Stimulated activated CD4-positive, alpha-beta T cell treated with anti-CD3 and anti-CD28 coated beads, Interleukin-1b, Interleukin-23, amount 100 ng/mL, for 1 hour (primary cell): Measurements from ENCODE around the gene ZNF724.
A peak's percentile ranks its signal among the peaks of the same experiment; 100 is the strongest.
"Not testable (repeated sequence)": the region's sequence is repeated elsewhere in the genome, so short reads cannot be mapped to it uniquely, and the experiment has no call there.

Experiments
- DNase-seq, 2 donors: peaks; one replicate each; pipeline ENCODE4 v3.0.0-alpha.2; 2020; ENCODE audit warnings: low read depth in 2 of 2

Gene ZNF724

GRCh38 chr19:23249911-23250649 is at the start of gene ZNF724:
ZNF724 (minus strand) TSS chr19:23250394; CDS start chr19:23250242, 152 bp downstream.
- DNase-seq: peak; percentile 64 to 66

- no peak for DNase-seq
Measured at GRCh38 chr19:23294141-23294540, 43.9 kb upstream of the ZNF724 start.

GRCh38 chr19:23289966-23290365 is 39.8 kb upstream of the ZNF724 start:
- DNase-seq: not testable (repeated sequence)

GRCh38 chr19:23287620-23288019 is 37.4 kb upstream of the ZNF724 start:
- DNase-seq: no peak

- no peak for DNase-seq
Measured at GRCh38 chr19:23286477-23286876, 36.3 kb upstream of the ZNF724 start.

- DNase-seq: no peak
Measured at GRCh38 chr19:23285948-23286347, 35.8 kb upstream of the ZNF724 start.

- DNase-seq: not testable (repeated sequence)
Measured at GRCh38 chr19:23285326-23285725, 35.1 kb upstream of the ZNF724 start.

GRCh38 chr19:23283925-23284324 is 33.7 kb upstream of the ZNF724 start:
- peak; percentile 7 to 47 for DNase-seq

- no peak for DNase-seq
Measured at GRCh38 chr19:23281663-23282276, 31.6 kb upstream of the ZNF724 start.

- DNase-seq: not testable (repeated sequence)
Measured at GRCh38 chr19:23278118-23278517, 27.9 kb upstream of the ZNF724 start.

- peak; percentile 69 to 87 for DNase-seq
Measured at GRCh38 chr19:23273590-23274412, 23.6 kb upstream of the ZNF724 start.

GRCh38 chr19:23273022-23273589 is 22.9 kb upstream of the ZNF724 start:
- DNase-seq: no peak

- DNase-seq: no peak
Measured at GRCh38 chr19:23263870-23264590, 13.8 kb upstream of the ZNF724 start.

- DNase-seq: no peak
Measured at GRCh38 chr19:23263396-23263795, 13.2 kb upstream of the ZNF724 start.

GRCh38 chr19:23262920-23263319 is 12.7 kb upstream of the ZNF724 start:
- DNase-seq: no peak

GRCh38 chr19:23261496-23262020 is 11.4 kb upstream of the ZNF724 start:
- DNase-seq: no peak

GRCh38 chr19:23260956-23261355 is 10.8 kb upstream of the ZNF724 start:
- DNase-seq: no peak

- no peak for DNase-seq
Measured at GRCh38 chr19:23259961-23260360, 9.8 kb upstream of the ZNF724 start.

GRCh38 chr19:23255700-23256099 is 5.5 kb upstream of the ZNF724 start:
- no peak for DNase-seq

GRCh38 chr19:23254141-23254910 is 4.1 kb upstream of the ZNF724 start:
- DNase-seq: no peak
